Measurements from ENCODE around the gene ITGBL1.

DNA sequence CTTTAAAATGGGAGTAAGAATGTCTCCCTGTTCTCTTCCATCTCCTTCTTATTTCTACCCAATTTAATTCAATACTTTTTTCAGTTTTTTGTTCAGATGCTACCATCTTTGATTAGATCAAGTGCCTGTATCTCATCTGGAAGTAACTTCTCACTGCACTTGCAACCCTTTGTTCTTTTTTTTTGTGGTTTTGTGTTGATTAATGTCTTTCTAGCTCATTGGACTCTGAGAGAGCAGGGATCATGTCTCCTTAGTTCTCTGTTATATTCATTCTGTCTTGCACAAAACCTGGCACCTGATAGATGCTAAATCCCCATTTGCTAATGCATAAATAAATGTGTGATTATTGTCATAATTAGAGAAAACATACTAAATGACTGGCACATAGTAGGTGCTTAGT is 834 bp upstream of the ITGBL1 start:
- TF ChIP-seq, protein P1, sequence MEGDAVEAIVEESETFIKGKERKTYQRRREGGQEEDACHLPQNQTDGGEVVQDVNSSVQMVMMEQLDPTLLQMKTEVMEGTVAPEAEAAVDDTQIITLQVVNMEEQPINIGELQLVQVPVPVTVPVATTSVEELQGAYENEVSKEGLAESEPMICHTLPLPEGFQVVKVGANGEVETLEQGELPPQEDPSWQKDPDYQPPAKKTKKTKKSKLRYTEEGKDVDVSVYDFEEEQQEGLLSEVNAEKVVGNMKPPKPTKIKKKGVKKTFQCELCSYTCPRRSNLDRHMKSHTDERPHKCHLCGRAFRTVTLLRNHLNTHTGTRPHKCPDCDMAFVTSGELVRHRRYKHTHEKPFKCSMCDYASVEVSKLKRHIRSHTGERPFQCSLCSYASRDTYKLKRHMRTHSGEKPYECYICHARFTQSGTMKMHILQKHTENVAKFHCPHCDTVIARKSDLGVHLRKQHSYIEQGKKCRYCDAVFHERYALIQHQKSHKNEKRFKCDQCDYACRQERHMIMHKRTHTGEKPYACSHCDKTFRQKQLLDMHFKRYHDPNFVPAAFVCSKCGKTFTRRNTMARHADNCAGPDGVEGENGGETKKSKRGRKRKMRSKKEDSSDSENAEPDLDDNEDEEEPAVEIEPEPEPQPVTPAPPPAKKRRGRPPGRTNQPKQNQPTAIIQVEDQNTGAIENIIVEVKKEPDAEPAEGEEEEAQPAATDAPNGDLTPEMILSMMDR (IDR thresholded peaks at IDR 0.05) = no peak
- TF ChIP-seq POLR2A (IDR thresholded peaks at IDR 0.05) = no peak

Measured in Peyer's patch (tissue), 4 donors.